Calu3 (cell line): Measurements from ENCODE around the gene HAO1. TPM values are rescaled to one million over a fixed set of nuclear protein-coding genes. Genes with fewer than 3 reads are reported as not detected.
A peak's percentile ranks its signal among the peaks of the same experiment; 100 is the strongest.

Experiments
- BruUV-seq: library from RNA; stranded (reverse); fragments of 400-500 nt; replicated peaks from 2 replicates; lab custom pipeline; 2021; lab: Mats Ljungman, UMichigan
- CTCF ChIA-PET: fragments of 300-600 bp; sonication (Branson Sonifier 250); formaldehyde crosslinking; loops from one replicate; lab custom pipeline; 2022; ENCODE audit warnings: antibody characterized with exemption; lab: Charles Lee
- DNase-seq: peaks from one replicate; pipeline ENCODE4 v3.0.0; 2022
- H3K27ac Mint-ChIP-seq: one replicate; pipeline ENCODE4 v1.8.0; 2022; ENCODE audit warnings: mixed read lengths; ENCODE audit not compliant: unreplicated experiment
- H3K27me3 Mint-ChIP-seq: one replicate; pipeline ENCODE4 v1.8.0; 2022; ENCODE audit warnings: mixed read lengths; ENCODE audit not compliant: unreplicated experiment
- H3K36me3 Mint-ChIP-seq: one replicate; pipeline ENCODE4 v1.8.0; 2022; ENCODE audit warnings: mild to moderate bottlenecking, moderate library complexity, mixed read lengths; ENCODE audit not compliant: insufficient read depth, unreplicated experiment
- H3K4me1 Mint-ChIP-seq: one replicate; pipeline ENCODE4 v1.8.0; 2022; ENCODE audit warnings: mild to moderate bottlenecking, low read depth, mixed read lengths; ENCODE audit not compliant: unreplicated experiment
- H3K4me3 Mint-ChIP-seq: one replicate; pipeline ENCODE4 v1.8.0; 2022; ENCODE audit warnings: mild to moderate bottlenecking, low read depth, moderate library complexity, mixed read lengths; ENCODE audit not compliant: unreplicated experiment
- H3K9me3 Mint-ChIP-seq: one replicate; pipeline ENCODE4 v1.8.0; 2022; ENCODE audit warnings: low read depth, mixed read lengths; ENCODE audit not compliant: unreplicated experiment
- CTCF ChIP-seq: fragments of 200-600 bp; IDR thresholded peaks from one replicate; pipeline ENCODE4 v1.8.0; 2022; ENCODE audit warnings: antibody characterized with exemption; ENCODE audit not compliant: unreplicated experiment
- intact Hi-C: fragments of 100-400 bp; cut with micrococcal nuclease; formaldehyde crosslinking; loops from one replicate; pipeline ENCODE4 v1.10.0; 2022; ENCODE audit not compliant: unreplicated experiment
- total RNA-seq: library from RNA; stranded (reverse); gene quantifications from 2 replicates; pipeline ENCODE4 v1.2.3, GENCODE V29; 2022

HAO1 gene
- total RNA-seq, 1 experiment from 2014 or later = not detected

DNA sequence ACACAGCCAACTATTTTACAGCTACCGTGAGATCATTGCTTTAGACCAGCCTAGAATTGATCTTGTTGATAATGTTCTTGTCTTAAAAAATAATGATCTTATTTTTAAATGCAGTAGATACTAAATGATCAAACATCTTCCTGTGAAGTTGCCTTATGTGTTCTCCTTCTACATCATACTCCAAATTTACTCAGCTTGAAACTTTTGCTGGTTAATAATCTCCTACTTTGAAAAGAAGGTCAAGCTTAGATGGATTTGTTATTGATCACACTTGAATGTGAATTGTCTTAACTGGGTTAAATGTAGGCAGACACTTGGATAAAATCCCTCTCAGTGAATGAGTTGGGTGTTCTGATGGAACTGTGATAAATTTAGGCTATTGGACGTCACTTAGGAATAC, 91.9 kb downstream of the HAO1 start:
- no TSS peak for BruUV-seq
- Mint-ChIP-seq H3K9me3 (no peaks in the 10 kb centered on the region), H3K36me3 (no peaks in the 10 kb centered on the region), H3K4me3 (no peak overlapping the region), H3K27me3 (no peaks in the 10 kb centered on the region), H3K27ac (no peak overlapping the region), H3K4me1 (peaks cover 8% of the 10 kb centered on the region)
- CTCF ChIA-PET = no interaction called here
- DNase-seq = no peak
- TF ChIP-seq CTCF = no peak
- intact Hi-C loops = no loop called here

- BruUV-seq = no TSS peak
- intact Hi-C loops = no loop called here
- Mint-ChIP-seq H3K36me3 (no peaks in the 10 kb centered on the region), H3K27ac (peak overlapping the region; percentile 85), H3K4me1 (peaks cover 37% of the 10 kb centered on the region), H3K27me3 (no peaks in the 10 kb centered on the region), H3K4me3 (no peak overlapping the region), H3K9me3 (no peaks in the 10 kb centered on the region)
- DNase-seq = no peak
- CTCF ChIA-PET = no interaction called here
- TF ChIP-seq CTCF = no peak
These were observed 96.6 kb downstream of the HAO1 start for GRCh38 chr20:7843613-7844012.

DNA sequence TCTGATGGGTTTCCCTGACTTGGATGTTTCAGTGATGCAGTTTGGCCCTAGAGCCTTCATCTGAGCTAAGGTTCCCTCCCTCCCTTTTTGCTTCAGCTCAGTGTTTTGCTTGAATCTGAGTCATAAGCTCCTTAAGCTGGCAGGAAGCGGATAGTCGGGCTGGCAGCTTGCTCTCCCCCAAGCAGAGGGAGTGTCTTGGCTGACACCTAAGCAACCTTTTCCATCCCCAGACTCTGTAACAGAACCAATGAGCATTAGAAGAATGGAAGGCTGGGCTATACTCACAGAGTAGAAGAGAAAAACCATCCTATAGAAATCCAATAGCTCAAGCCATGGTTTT, 98.3 kb downstream of the HAO1 start:
- no TSS peak for BruUV-seq
- peak; percentile 40 for DNase-seq
- no peak overlapping the region for H3K4me3 Mint-ChIP-seq
- CTCF ChIA-PET = interaction anchor here (1.5 kb wide), 1 partner anchor 17 kb away, joined by 4 read pairs; no protein-coding TSS in a partner anchor
- intact Hi-C loops = no loop called here
- H3K27me3 Mint-ChIP-seq = no peaks in the 10 kb centered on the region
- no peaks in the 10 kb centered on the region for H3K9me3 Mint-ChIP-seq
- no peak for TF ChIP-seq CTCF
- no peaks in the 10 kb centered on the region for H3K36me3 Mint-ChIP-seq
- H3K4me1 Mint-ChIP-seq = peaks cover 42% of the 10 kb centered on the region
- H3K27ac Mint-ChIP-seq = peak overlapping the region; percentile 85

GRCh38 chr20:7841291-7841970, 98.8 kb downstream of the HAO1 start:
- no TSS peak for BruUV-seq
- Mint-ChIP-seq H3K4me3 (peak overlapping the region; percentile 26), H3K27me3 (no peaks in the 10 kb centered on the region), H3K4me1 (peaks cover 45% of the 10 kb centered on the region), H3K27ac (peak overlapping the region; percentile 85), H3K36me3 (no peaks in the 10 kb centered on the region), H3K9me3 (no peaks in the 10 kb centered on the region)
- no peak for TF ChIP-seq CTCF
- intact Hi-C loops = no loop called here
- CTCF ChIA-PET = interaction anchor here (1.5 kb wide), 1 partner anchor 17 kb away, joined by 4 read pairs; no protein-coding TSS in a partner anchor
- peak; percentile 0 for DNase-seq
